ENCODE measurements around the gene TNIK. TPM values are rescaled to one million over a fixed set of nuclear protein-coding genes. Genes with fewer than 3 reads are reported as not detected.
A peak's percentile ranks its signal among the peaks of the same experiment; 100 is the strongest.

The TNIK gene
- total and polyA plus RNA-seq, 2 of the 4 experiments (the other 2 are of a cell fraction), result 3.4 to 6.3 TPM

DNA sequence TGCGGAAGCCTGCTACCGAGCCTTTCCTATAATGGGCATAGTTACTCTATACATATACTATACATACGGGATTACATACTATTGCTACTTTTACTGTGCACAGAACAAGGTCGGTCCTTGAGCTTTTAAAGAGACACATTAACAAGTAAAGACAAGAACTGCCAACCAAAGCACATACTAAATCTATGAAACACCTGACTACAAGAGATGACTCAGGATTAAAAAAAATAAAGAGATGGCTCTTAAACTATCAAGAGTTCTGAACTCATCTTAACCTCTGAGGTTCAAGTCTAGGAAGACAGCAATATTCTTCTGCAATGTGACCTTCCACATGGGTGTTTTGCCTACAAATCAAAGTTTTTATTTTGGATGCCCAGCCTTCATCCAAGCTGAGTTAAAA is 106.8 kb downstream of the TNIK start:
- Histone ChIP-seq H4K8ac (ENCODE audit: low read depth in 2 of 2, low read length in 2 of 2) (no peak overlapping the region), H4K20me1 (ENCODE audit: insufficient read depth, low read length) (no peaks in the 10 kb centered on the region), H3K9ac (ENCODE audit: low read depth, low read length) (no peak overlapping the region), H3K56ac (ENCODE audit: extremely low read depth, insufficient read depth, low read length) (no peak overlapping the region), H3K23ac (ENCODE audit: low read depth, low read length) (no peak overlapping the region), H3K4me3 (ENCODE audit: insufficient read depth, low read depth, low read length) (no peak overlapping the region), H2BK20ac (ENCODE audit: low read depth, low read length) (no peak overlapping the region), H4K5ac (ENCODE audit: low read depth, low read length) (no peak overlapping the region), H2BK120ac (ENCODE audit: low read depth, low read length) (no peak overlapping the region), H3K79me1 (ENCODE audit: low read depth in 1 of 2, low read length in 2 of 2) (no peaks in the 10 kb centered on the region), H2BK15ac (ENCODE audit: low read depth, low read length) (no peak overlapping the region), H3K4ac (ENCODE audit: low read depth, low read length) (no peak overlapping the region), H2AK9ac (replicated peaks; ENCODE audit: low read depth, low read length, poor library complexity) (no peak overlapping the region), H4K91ac (ENCODE audit: insufficient read depth, low read depth, low read length) (no peak overlapping the region), H3K27me3 (ENCODE audit: control insufficient read depth, insufficient read depth, low read length) (no peaks in the 10 kb centered on the region), H3K4me2 (ENCODE audit: low read depth, low read length) (no peak overlapping the region), H3K18ac (ENCODE audit: low read depth, low read length) (no peak overlapping the region), H3K36me3 (ENCODE audit: control insufficient read depth, insufficient read depth, low read length) (no peaks in the 10 kb centered on the region), H3K9me3 (ENCODE audit: control insufficient read depth, insufficient read depth, low read length) (no peaks in the 10 kb centered on the region), H2AK5ac (ENCODE audit: low read depth, low read length) (no peak overlapping the region), H3K14ac (replicated peaks; ENCODE audit: low read depth, low read length) (no peak overlapping the region), H3K9me1 (ENCODE audit: insufficient read depth, low read length) (0 out of 2 replicates have a peak, but pooled peaks cover 6% of the 10 kb centered on the region), H3K27ac (ENCODE audit: insufficient read depth, low read length) (no peak overlapping the region), H2AFZ (replicated peaks; ENCODE audit: low read length, poor library complexity) (no peak overlapping the region), H3K4me1 (ENCODE audit: control insufficient read depth, insufficient read depth, low read length) (peaks cover 2% of the 10 kb centered on the region; the same call in 1 of the 2 replicates), H2BK5ac (ENCODE audit: low read depth, low read length, poor library complexity, severe bottlenecking) (no peak overlapping the region)
- DNase-seq, result peak; percentile 38
- BruUV-seq (replicated peaks), result no TSS peak
- POLR2A ChIA-PET (ENCODE audit: unreplicated experiment), result no interaction called here
- intact Hi-C loops (cut with micrococcal nuclease) (no loop called here), dilution Hi-C loops (cut with HindIII; ENCODE audit: low sequenced_read_pairs, unreplicated experiment) (no loop called here), in situ Hi-C loops (cut with MboI; ENCODE audit: low sequenced_read_pairs) (no loop called here)
- no peak for TF ChIP-seq ELK1 (IDR thresholded peaks at IDR 0.05; ENCODE audit: borderline replicate concordance, low read depth, low read length)
- TF ChIP-seq CEBPB (IDR thresholded peaks at IDR 0.05; ENCODE audit: low read depth, low read length), result no peak
- no peak for TF ChIP-seq RCOR1 (IDR thresholded peaks at IDR 0.05; ENCODE audit: insufficient replicate concordance, low read length)
- TF ChIP-seq FOS (IDR thresholded peaks at IDR 0.05; ENCODE audit: low read depth, low read length), result no peak
- TF ChIP-seq RFX5 (IDR thresholded peaks at IDR 0.05; ENCODE audit: low read depth, low read length), result no peak
- no peak for TF ChIP-seq MAZ (IDR thresholded peaks at IDR 0.05; ENCODE audit: borderline replicate concordance, low read depth, low read length)
- TF ChIP-seq BHLHE40 (IDR thresholded peaks at IDR 0.05; ENCODE audit: low read depth, low read length), result no peak
- TF ChIP-seq, protein P1, sequence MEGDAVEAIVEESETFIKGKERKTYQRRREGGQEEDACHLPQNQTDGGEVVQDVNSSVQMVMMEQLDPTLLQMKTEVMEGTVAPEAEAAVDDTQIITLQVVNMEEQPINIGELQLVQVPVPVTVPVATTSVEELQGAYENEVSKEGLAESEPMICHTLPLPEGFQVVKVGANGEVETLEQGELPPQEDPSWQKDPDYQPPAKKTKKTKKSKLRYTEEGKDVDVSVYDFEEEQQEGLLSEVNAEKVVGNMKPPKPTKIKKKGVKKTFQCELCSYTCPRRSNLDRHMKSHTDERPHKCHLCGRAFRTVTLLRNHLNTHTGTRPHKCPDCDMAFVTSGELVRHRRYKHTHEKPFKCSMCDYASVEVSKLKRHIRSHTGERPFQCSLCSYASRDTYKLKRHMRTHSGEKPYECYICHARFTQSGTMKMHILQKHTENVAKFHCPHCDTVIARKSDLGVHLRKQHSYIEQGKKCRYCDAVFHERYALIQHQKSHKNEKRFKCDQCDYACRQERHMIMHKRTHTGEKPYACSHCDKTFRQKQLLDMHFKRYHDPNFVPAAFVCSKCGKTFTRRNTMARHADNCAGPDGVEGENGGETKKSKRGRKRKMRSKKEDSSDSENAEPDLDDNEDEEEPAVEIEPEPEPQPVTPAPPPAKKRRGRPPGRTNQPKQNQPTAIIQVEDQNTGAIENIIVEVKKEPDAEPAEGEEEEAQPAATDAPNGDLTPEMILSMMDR (conservative IDR thresholded peaks at IDR 0.05; ENCODE audit: low read depth, low read length), result no peak
- TF ChIP-seq MAFK (IDR thresholded peaks at IDR 0.05; ENCODE audit: low read depth, low read length), result no peak
- TF ChIP-seq SMC3 (IDR thresholded peaks at IDR 0.05; ENCODE audit: low read depth, low read length), result no peak
- no peak for TF ChIP-seq RAD21 (IDR thresholded peaks at IDR 0.05; ENCODE audit: low read length)
- TF ChIP-seq MXI1 (IDR thresholded peaks at IDR 0.05; ENCODE audit: borderline replicate concordance, low read depth, low read length), result no peak
- TF ChIP-seq CHD1 (IDR thresholded peaks at IDR 0.05; ENCODE audit: low read depth, low read length), result no peak
- no peak for TF ChIP-seq USF2 (IDR thresholded peaks at IDR 0.05; ENCODE audit: low read depth, low read length)
- no peak for TF ChIP-seq POLR2A (IDR thresholded peaks at IDR 0.05; ENCODE audit: low read depth, low read length)
- CTCF ChIA-PET, result no interaction called here
- ATAC-seq (ENCODE audit: low read depth), result no peak
- WGBS, 2 experiments (ENCODE audit: extremely low coverage in 2 of 2, insufficient read length in 1 of 2), result no CpG with 5 or more reads among the region's 4 CpGs

Measured in IMR-90 (cell line).